NK-92 treated with Interleukin-12 subunit alpha and Interleukin-12 subunit beta, amount 100 ng/mL, for 24 hours (cell line): ENCODE results near the gene FMN2.
"Not testable (repeated sequence)": the region's sequence is repeated elsewhere in the genome, so short reads cannot be mapped to it uniquely, and the experiment has no call there.

ENCODE experiments used
- DNase-seq: peaks from one replicate; lab custom pipeline; 2025; lab: John Stamatoyannopoulos, UW

Gene FMN2

GRCh38 chr1:240254778-240255291 is 163.2 kb downstream of the FMN2 start:
- DNase-seq, result no peak

- DNase-seq, result no peak
Measured at GRCh38 chr1:240255922-240256321, 164.2 kb downstream of the FMN2 start.

GRCh38 chr1:240256836-240257503 is 165.3 kb downstream of the FMN2 start:
- DNase-seq, result no peak

DNA sequence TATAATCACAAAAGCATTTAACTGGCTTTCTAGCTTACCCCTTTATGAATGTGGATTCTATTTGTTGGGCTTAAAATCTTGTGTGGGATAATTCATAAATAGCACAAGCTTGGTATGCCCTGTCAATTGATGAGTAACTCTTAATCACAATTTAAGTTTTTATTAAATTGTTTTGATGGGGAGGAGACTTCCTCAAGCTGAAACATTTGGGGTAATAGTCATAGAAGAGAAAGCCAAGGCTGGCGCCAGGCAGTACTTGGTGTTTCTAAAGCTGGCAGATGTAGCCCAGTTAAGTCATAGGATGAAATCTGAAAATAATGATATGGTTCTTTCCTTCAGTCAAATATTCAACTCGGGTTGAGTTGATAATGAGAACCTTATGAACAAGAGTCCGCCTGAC is 167.2 kb downstream of the FMN2 start:
- no peak for DNase-seq

DNA sequence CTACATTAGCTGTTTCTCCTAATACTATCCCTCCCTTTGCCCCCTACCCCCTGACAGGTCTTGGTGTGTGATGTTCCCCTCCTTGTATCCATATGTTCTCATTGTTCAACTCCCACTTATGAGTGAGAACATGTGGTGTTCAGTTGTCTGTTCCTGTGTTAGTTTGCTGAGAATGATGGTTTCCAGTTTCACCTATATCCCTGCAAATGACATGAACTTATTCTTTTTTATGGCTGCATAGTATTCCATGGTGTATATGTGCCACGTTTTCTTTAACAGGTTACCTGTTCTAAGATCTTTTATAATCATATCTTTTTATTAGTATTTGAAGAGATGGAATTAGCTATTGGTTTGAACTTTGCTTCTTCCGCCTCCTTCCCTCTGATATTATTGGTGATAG is 172.8 kb downstream of the FMN2 start:
- not testable (repeated sequence) for DNase-seq

GRCh38 chr1:240271081-240271480 is 179.4 kb downstream of the FMN2 start:
- no peak for DNase-seq

- no peak for DNase-seq
Measured at GRCh38 chr1:240274569-240274968, 182.9 kb downstream of the FMN2 start.

DNA sequence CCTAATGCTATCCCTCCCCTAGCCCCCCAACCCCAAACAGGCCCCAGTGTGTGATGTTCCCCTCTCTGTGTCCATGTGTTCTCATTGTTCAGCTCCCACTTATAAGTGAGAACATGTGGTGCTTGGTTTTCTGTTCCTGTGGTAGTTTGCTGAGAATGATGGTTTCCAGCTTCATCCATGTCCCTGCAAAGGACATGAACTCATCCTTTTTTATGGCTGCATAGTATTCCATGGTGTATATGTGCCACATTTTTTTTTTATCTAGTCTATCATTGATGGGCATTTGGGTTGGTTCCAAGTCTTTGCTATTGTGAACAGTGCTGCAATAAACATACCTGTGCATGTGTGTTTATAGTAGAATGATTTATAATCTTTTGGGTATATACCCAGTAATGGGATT is 183.5 kb downstream of the FMN2 start:
- DNase-seq, result not testable (repeated sequence)

GRCh38 chr1:240278082-240278481 is 186.4 kb downstream of the FMN2 start:
- DNase-seq, result no peak

DNA sequence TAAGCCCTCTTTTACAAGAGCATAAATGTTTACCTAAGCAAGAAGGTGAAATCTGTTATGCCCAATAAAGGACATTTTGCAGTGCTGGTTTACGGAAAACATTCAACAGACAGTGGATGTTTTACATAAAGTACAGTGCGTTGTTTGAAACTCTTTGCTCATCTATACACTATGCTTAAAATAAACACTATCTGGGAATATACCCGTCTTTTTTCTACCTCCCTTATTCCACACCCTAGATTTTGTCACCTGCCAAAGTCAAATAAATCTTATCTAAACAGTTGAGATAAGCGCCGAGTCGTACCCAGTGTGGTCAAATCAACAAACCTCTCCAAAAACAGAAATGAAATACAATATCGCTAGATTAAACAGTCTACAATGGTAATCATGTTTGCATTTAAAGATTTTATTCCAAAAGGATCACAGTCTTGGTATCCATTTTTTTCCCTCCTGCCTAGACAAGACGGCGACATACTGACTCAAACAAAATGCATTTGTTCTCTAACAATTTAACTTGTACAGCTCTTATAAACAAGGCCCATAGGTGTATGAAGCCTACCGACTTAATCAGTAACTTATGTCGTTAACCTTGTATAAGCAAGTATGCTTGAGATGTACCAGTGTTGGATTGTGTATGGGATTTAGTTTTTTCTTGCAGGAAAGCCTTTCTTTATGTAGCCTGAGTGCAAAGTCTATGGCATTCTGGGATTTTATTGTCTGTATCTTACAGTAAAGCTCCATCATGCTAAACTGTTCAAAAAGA is 189.1 kb downstream of the FMN2 start:
- DNase-seq, result no peak

GRCh38 chr1:240282061-240282830 is 190.6 kb downstream of the FMN2 start:
- no peak for DNase-seq

DNA sequence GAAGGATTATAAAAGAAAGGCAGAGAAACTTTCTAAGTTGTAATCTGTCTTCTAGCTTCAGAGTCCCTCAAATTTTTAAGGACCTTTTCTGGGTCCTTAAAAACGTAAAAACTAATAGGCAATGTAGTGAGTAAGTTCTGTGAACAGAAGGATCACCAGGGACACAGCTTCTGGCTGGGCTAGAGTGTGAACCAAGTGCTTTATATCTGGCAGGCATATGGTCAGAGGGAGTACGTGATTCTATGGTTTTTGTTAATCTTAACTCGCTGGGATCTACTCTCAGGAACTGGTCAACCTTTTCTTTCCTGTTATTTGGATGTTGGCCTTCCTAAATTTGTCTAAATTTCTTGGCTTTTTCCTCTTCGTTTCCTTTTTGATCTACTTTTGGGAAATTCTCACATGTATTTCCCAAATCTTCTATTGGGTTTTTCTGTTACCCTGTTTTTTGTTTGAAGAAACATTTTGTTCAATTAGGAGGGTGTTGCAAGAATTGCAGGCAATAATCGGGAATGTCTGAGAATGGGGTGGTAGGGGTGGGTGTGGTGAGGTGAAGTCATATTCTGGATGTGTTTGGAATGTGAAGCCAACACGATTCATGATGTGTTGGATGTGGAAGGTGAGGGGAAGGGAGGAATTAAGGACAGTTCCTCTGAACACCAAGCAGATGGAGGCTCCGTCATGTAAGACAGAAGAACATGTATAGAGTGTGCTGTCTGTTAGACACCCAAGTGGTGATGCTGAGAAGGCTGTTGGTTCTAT is 193.2 kb downstream of the FMN2 start:
- no peak for DNase-seq

DNA sequence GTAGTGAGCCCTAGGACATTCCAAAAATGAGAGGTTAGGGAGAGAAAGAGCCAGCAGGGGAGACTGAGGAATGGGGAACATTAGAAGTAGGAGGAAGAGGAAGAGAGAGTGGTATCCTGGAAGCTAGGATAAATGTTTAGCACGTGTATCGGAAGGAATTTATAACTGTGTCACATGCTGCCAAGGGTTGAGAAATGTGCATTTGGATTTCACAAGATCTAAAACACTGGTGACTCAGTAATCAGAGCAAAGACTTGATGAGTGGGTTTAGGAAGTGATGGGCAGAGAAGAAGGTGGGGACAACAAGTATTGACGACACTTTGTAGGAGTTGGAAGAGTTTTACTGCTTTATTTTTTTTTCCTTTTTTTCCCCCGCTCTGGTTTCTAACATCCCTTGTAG is 193.9 kb downstream of the FMN2 start:
- DNase-seq, result no peak

DNA sequence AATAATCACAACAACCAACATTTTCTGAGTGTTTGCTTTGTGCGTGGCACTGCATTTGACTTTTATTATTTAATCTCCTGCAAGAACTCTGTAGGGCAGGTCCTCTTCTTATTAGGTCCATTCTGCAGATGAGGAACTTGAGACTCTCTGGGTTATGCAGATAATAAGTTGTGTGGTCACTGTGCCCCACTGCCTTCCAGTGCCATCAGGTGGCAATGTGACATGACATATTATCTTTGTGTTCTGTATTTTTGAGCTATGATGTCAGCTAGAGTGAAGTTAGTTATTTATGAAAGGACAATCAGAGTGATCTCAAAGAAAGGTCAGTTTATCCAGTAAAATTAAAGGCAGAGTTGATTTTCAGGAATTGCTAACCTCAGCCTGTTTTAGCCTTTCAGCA is 196.0 kb downstream of the FMN2 start:
- no peak for DNase-seq

DNA sequence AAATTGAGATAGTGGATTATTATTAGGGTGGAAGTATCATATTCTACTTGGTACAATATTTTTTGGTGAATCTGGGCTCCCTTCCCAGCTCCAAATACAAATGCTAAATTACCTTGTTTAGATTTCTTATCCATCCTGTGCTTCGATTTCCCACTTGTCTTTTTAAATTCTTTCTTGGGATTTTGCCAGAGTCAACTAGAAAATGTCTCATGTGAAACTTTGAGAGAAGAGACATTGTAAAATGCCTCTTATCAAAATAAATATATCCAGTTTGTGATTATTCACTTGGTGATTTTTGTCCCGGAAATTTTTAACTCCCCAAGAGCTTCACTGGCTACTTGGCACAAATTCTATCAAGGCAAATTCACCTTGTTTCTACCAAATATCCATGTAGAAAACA is 202.0 kb downstream of the FMN2 start:
- DNase-seq, result no peak

GRCh38 chr1:240294566-240294965 is 202.9 kb downstream of the FMN2 start:
- no peak for DNase-seq

DNA sequence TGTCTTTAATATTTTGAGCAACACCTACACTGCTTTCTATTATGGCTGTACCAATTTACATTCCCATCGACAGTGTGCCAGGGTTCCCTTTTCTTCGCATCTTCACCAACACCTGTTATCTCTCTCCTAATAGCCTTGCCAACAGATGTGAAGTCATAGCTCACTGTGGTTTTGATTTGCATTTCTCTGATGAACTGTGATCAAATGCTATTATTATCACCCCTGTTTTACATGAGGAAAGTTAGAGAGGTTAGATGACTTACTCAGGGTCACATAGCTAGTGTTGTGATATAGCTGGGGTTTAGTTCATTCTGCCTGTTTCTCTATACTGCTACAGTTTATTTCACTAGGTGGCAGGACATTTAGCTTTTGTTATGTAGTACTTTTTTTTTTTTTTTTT is 204.1 kb downstream of the FMN2 start:
- no peak for DNase-seq

DNA sequence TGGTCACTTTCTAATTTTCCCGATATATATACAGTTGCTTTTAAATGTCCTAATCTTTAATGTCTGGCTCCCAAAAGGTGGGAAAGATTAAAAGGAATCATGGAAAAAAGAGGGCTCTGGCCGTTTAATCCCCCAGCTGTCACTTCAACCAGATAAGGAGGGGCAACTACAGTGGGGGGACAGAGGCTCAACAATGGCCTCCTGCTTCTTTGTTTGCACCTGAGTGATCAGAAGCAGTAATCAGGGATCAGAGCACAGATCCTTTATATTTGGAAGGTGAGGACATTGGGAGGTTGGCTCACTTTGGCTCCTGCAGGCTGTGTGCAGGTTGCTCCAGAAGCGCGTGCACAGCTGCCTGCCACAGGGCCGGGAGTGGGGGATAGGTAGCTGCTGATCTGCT is 212.8 kb downstream of the FMN2 start:
- DNase-seq, result no peak

GRCh38 chr1:240306673-240307072 is 215.0 kb downstream of the FMN2 start:
- DNase-seq, result no peak

DNA sequence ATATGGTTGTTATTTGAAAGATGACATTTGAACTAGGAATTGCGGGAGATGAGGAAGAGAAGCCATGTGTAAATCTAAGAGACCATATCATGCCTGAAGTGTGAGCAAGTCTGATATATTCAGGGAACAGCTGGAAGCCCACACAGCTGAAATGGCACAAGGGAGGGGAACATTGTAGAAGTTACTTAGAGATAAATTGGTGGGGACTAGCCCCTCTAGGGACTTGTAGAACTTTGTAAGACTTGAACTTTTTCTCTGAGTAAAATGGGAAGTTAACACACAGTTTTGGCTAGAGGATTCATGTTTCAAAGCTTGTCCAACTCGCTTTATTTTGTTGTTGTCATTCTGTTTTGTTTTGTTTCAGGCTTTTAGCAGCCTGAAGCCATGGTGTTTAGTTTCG is 216.4 kb downstream of the FMN2 start:
- DNase-seq, result no peak

GRCh38 chr1:240309769-240310168 is 218.1 kb downstream of the FMN2 start:
- DNase-seq, result no peak
